K562 (cell line): Measurements from ENCODE around the gene OR5AU1. TPM values are rescaled to one million over a fixed set of nuclear protein-coding genes. Genes with fewer than 3 reads are reported as not detected.

Experiments
- ATF7 ChIP-seq: fragments of 450-650 bp; IDR thresholded peaks from 2 replicates; pipeline ENCODE4 v1.7.1; 2014; ENCODE audit warnings: mild to moderate bottlenecking, moderate library complexity
- KDM4B ChIP-seq, 2 experiments: fragments of 450-650 bp in 1 of 2; sonication (generic) in 1 of 2; IDR thresholded peaks; 2 replicates each; pipeline ENCODE4 v1.6.1; 2016 to 2017; ENCODE audit warnings: borderline replicate concordance in 2 of 2, antibody characterized with exemption in 1 of 2, low read depth in 1 of 2, mild to moderate bottlenecking in 1 of 2
- MGA ChIP-seq: fragments of 450-650 bp; IDR thresholded peaks from 2 replicates; pipeline ENCODE4 v1.6.1; 2016; ENCODE audit warnings: mild to moderate bottlenecking, moderate library complexity
- STAT5B ChIP-seq: fragments of 250-450 bp; sonication (Bioruptor Pico); IDR thresholded peaks from 2 replicates; pipeline ENCODE4 v1.8.0; 2021; ENCODE audit warnings: mild to moderate bottlenecking, inconsistent platforms
- TCF15 ChIP-seq: fragments of 250-450 bp; sonication (Bioruptor Pico); IDR thresholded peaks from 2 replicates; pipeline ENCODE4 v1.8.0; 2022; ENCODE audit warnings: moderate library complexity, mild to moderate bottlenecking, inconsistent platforms
- ZNF23 ChIP-seq: fragments of 250-450 bp; sonication (Bioruptor Pico); IDR thresholded peaks from 2 replicates; pipeline ENCODE4 v1.4.0; 2020; ENCODE audit warnings: mild to moderate bottlenecking
- ZNF780A ChIP-seq: fragments of 250-450 bp; sonication (Bioruptor Pico); IDR thresholded peaks from 2 replicates; pipeline ENCODE4 v1.5.0; 2021; ENCODE audit warnings: mild to moderate bottlenecking
- polyA plus RNA-seq, 8 experiments: library from polyadenylated mRNA; depleted of rRNA in 4 of 8; stranded (reverse) in 5 of 8; unstranded in 3 of 8; fragments of >200 nt; fragmentation: Nextera tagmentation in 2 of 8; fragmentation: Illumina TruSeq in 1 of 8; extraction: Ambion mirVana in 2 of 8; extraction: Trizol in 1 of 8; gene quantifications; 2 replicates each; pipeline versions ENCODE4 v1.2.1 to v1.2.3, GENCODE V29; 2011 to 2014; ENCODE audit warnings: inconsistent platforms in 1 of 8, missing spikeins in 1 of 8
- total RNA-seq, 7 experiments: library from RNA; depleted of rRNA in 6 of 7; stranded (reverse); fragments of >200 nt in 6 of 7; fragmentation: Illumina TruSeq in 2 of 7; extraction: Trizol in 2 of 7; gene quantifications; 2 replicates each; pipeline versions ENCODE4 v1.2.1 to v1.2.3, GENCODE V29; 2011 to 2021; ENCODE audit warnings: low replicate concordance in 1 of 7

OR5AU1 gene
- total and polyA plus RNA-seq, 9 of the 15 experiments (the other 6 are each of a cell fraction or from before 2014, with no cell fraction given): not detected

- TF ChIP-seq MGA (no peak), ATF7 (no peak), STAT5B (CRISPR knock-in tag) (no peak), ZNF780A (no peak), ZNF23 (CRISPR knock-in tag) (no peak), TCF15 (CRISPR knock-in tag) (no peak), KDM4B (IDR thresholded peaks at IDR 0.05; ENCODE audit: borderline replicate concordance in 2 of 2, low read depth in 1 of 2) (no peak)
- TF ChIP-seq, all 486 proteins: peak for 0
Observed at GRCh38 chr14:21106176-21106497, 49.7 kb downstream of the OR5AU1 start (continued).
